ENCODE results near the gene ETS1. TPM values are rescaled to one million over a fixed set of nuclear protein-coding genes. Genes with fewer than 3 reads are reported as not detected.

Gene ETS1
- total RNA-seq, 1 donor from 2014 or later: 55.9 TPM

- TF ChIP-seq, protein P1, sequence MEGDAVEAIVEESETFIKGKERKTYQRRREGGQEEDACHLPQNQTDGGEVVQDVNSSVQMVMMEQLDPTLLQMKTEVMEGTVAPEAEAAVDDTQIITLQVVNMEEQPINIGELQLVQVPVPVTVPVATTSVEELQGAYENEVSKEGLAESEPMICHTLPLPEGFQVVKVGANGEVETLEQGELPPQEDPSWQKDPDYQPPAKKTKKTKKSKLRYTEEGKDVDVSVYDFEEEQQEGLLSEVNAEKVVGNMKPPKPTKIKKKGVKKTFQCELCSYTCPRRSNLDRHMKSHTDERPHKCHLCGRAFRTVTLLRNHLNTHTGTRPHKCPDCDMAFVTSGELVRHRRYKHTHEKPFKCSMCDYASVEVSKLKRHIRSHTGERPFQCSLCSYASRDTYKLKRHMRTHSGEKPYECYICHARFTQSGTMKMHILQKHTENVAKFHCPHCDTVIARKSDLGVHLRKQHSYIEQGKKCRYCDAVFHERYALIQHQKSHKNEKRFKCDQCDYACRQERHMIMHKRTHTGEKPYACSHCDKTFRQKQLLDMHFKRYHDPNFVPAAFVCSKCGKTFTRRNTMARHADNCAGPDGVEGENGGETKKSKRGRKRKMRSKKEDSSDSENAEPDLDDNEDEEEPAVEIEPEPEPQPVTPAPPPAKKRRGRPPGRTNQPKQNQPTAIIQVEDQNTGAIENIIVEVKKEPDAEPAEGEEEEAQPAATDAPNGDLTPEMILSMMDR (conservative IDR thresholded peaks at IDR 0.05): no peak
- no peaks in the 10 kb centered on the region for H3K36me3 Mint-ChIP-seq (ENCODE audit: low read depth)
- H3K4me1 Mint-ChIP-seq: peaks cover 16% of the 10 kb centered on the region
- no peak for DNase-seq (ENCODE audit: low read depth, low spot score)
- H3K27me3 Mint-ChIP-seq (ENCODE audit: low read depth): peaks cover 65% of the 10 kb centered on the region
- H3K4me3 Mint-ChIP-seq: no peak overlapping the region
- no peak overlapping the region for H3K27ac Mint-ChIP-seq (ENCODE audit: unreplicated experiment)
- no peaks in the 10 kb centered on the region for H3K9me3 Mint-ChIP-seq
Observed at GRCh38 chr11:128491195-128491936, 96.0 kb downstream of the ETS1 start.

DNA sequence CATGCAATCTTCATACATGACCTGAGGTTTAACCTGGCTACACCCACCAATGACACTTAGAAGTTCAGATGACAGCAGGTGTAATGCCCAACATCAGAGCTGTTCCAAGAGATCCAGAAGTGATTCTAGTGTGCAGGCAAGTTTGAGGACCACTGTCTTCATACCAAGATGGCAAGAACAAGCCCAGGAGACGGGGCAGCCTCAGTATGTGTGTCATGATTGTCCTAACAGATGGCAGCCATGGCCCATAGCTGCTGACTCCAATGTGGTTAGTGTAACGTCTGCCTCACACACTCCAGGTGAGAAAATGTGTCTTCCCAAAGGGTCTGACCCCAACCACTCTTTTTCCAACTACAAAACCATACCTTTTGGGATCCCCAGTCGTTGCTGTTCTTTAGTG is 97.3 kb downstream of the ETS1 start:
- Mint-ChIP-seq H3K27me3 (ENCODE audit: low read depth) (peaks cover 56% of the 10 kb centered on the region), H3K4me1 (peaks cover 12% of the 10 kb centered on the region), H3K9me3 (no peaks in the 10 kb centered on the region), H3K36me3 (ENCODE audit: low read depth) (peaks cover 2% of the 10 kb centered on the region), H3K27ac (ENCODE audit: unreplicated experiment) (no peak overlapping the region), H3K4me3 (no peak overlapping the region)
- TF ChIP-seq, protein P1 (conservative IDR thresholded peaks at IDR 0.05): no peak
- no peak for DNase-seq (ENCODE audit: low read depth, low spot score)

GRCh38 chr11:128488471-128488870 is 98.9 kb downstream of the ETS1 start:
- peaks cover 11% of the 10 kb centered on the region for H3K36me3 Mint-ChIP-seq (ENCODE audit: low read depth)
- no peak for DNase-seq (ENCODE audit: low read depth, low spot score)
- H3K4me3 Mint-ChIP-seq: no peak overlapping the region
- no peak overlapping the region for H3K27ac Mint-ChIP-seq (ENCODE audit: unreplicated experiment)
- TF ChIP-seq, protein P1 (conservative IDR thresholded peaks at IDR 0.05): no peak
- H3K4me1 Mint-ChIP-seq: no peaks in the 10 kb centered on the region
- no peaks in the 10 kb centered on the region for H3K9me3 Mint-ChIP-seq
- peaks cover 48% of the 10 kb centered on the region for H3K27me3 Mint-ChIP-seq (ENCODE audit: low read depth)

- H3K9me3 Mint-ChIP-seq: no peaks in the 10 kb centered on the region
- H3K4me3 Mint-ChIP-seq: no peak overlapping the region
Observed at GRCh38 chr11:128487978-128488377, 99.4 kb downstream of the ETS1 start.

GRCh38 chr11:128484172-128484571 is 103.2 kb downstream of the ETS1 start:
- H3K36me3 Mint-ChIP-seq (ENCODE audit: low read depth): peaks cover 11% of the 10 kb centered on the region
- no peak for DNase-seq (ENCODE audit: low read depth, low spot score)

More at GRCh38 chr11:128487978-128488377, 99.4 kb downstream of the ETS1 start:
- Mint-ChIP-seq H3K27me3 (ENCODE audit: low read depth) (peaks cover 48% of the 10 kb centered on the region), H3K4me1 (no peaks in the 10 kb centered on the region), H3K27ac (ENCODE audit: unreplicated experiment) (no peak overlapping the region), H3K36me3 (ENCODE audit: low read depth) (peaks cover 11% of the 10 kb centered on the region)
- DNase-seq (ENCODE audit: low read depth, low spot score): no peak
- TF ChIP-seq, protein P1 (conservative IDR thresholded peaks at IDR 0.05): no peak

More at GRCh38 chr11:128484172-128484571, 103.2 kb downstream of the ETS1 start:
- TF ChIP-seq, protein P1 (conservative IDR thresholded peaks at IDR 0.05): no peak
- H3K9me3 Mint-ChIP-seq: no peaks in the 10 kb centered on the region
- no peak overlapping the region for H3K27ac Mint-ChIP-seq (ENCODE audit: unreplicated experiment)
- no peaks in the 10 kb centered on the region for H3K4me1 Mint-ChIP-seq
- no peak overlapping the region for H3K4me3 Mint-ChIP-seq
- H3K27me3 Mint-ChIP-seq (ENCODE audit: low read depth): peaks cover 24% of the 10 kb centered on the region
